Coronary artery (tissue), 2 donors: ENCODE measurements around the gene FAM83D.

Experiments used
- DNase-seq: peaks from one replicate; pipeline ENCODE4 v3.0.0-alpha.2; 2017; ENCODE audit warnings: low spot score
- H3K27ac ChIP-seq, 2 donors: fragments of 200-600 bp; sonication (generic); one replicate each; pipeline ENCODE4 v1.5.1; 2016 to 2019
- H3K4me3 ChIP-seq: fragments of 200-600 bp; sonication (generic); 2 replicates; pipeline ENCODE4 v1.5.1; 2016; ENCODE audit warnings: mild to moderate bottlenecking, moderate library complexity
- TF ChIP-seq, protein P1 (sequence below): fragments of 200-600 bp; sonication (generic); IDR thresholded peaks from one replicate; pipeline ENCODE4 v1.5.1; 2019; ENCODE audit warnings: antibody characterized with exemption

The FAM83D gene

DNA sequence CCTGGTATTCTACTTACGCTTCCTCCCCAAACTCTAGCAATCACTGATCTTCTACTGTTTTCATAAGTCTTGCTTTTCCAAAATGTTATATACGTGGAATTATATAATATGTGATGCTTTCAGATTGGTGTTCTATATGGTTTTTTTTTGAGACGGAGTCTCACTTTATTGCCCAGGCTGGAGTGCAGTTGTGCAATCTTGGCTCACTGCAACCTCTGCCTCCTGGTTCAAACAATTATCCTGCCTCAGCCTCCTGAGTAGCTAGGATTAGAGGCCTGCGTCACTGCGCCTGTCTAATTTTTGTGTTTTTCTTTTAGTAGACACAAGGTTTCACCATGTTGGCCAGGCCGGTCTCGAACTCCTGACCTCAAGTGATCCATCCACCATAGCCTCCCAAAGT lies 10.9 kb upstream of the FAM83D start:
- H3K4me3 ChIP-seq, result no peak overlapping the region
- no peak for DNase-seq
- H3K27ac ChIP-seq, result no peak overlapping the region
- TF ChIP-seq, protein P1, sequence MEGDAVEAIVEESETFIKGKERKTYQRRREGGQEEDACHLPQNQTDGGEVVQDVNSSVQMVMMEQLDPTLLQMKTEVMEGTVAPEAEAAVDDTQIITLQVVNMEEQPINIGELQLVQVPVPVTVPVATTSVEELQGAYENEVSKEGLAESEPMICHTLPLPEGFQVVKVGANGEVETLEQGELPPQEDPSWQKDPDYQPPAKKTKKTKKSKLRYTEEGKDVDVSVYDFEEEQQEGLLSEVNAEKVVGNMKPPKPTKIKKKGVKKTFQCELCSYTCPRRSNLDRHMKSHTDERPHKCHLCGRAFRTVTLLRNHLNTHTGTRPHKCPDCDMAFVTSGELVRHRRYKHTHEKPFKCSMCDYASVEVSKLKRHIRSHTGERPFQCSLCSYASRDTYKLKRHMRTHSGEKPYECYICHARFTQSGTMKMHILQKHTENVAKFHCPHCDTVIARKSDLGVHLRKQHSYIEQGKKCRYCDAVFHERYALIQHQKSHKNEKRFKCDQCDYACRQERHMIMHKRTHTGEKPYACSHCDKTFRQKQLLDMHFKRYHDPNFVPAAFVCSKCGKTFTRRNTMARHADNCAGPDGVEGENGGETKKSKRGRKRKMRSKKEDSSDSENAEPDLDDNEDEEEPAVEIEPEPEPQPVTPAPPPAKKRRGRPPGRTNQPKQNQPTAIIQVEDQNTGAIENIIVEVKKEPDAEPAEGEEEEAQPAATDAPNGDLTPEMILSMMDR, result no peak

DNA sequence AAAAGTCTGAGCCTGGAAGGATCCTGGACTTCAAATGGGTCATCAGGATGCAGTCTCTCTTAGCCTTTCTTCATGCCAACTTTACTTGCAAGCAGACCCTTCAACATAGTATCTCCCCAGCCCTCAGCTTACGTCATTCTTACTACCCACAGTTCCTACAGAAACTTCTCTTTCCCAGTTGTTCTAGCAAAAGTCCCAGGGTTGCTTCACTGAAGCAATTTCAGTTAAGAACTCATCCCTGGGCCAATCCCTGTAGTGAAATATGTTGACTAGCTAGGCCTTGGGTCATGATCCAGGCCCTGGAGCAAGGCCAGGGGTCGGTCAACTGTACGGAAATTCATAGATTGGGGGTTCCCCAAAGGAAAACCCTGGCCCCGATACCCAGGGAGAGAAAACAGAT lies 8.6 kb upstream of the FAM83D start:
- no peak overlapping the region for H3K4me3 ChIP-seq
- no peak for DNase-seq
- TF ChIP-seq, protein P1, result no peak
- no peak overlapping the region for H3K27ac ChIP-seq

DNA sequence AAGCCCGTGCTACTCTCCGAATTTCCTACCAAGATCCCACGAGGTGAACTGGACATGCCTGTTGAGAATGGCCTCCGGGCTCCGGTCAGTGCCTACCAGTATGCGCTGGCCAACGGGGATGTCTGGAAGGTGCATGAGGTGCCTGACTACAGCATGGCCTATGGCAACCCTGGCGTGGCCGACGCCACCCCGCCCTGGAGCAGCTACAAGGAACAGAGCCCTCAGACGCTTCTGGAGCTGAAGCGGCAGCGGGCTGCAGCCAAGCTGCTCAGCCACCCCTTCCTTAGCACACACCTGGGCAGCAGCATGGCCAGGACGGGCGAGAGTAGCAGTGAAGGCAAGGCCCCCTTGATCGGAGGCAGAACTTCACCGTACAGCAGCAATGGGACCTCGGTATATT lies 8.0 kb upstream of the FAM83D start:
- DNase-seq, result no peak
- TF ChIP-seq, protein P1, result no peak
- Histone ChIP-seq H3K27ac (no peak overlapping the region), H3K4me3 (no peak overlapping the region)

DNA sequence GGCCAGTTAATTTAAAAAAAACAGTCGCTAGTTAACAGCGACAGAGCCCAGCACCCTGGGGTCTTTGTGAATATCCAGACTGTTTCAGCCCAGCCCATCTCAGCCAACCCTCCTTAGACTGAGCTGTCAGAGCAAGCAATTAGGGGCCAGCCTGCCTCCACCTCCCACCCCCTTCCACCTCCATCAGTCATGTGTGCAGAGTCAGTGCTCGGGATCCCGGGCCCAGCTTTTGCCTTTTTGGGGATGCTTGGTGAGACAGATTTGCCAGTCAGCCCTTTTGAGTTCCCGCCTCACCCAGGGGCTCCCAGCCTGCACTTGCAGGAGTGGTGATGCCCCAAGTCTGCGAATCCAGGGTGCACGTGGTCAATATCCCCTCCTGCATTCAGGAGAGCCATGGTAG lies 6.5 kb upstream of the FAM83D start:
- Histone ChIP-seq H3K4me3 (no peak overlapping the region), H3K27ac (no peak overlapping the region)
- TF ChIP-seq, protein P1, result no peak
- no peak for DNase-seq

DNA sequence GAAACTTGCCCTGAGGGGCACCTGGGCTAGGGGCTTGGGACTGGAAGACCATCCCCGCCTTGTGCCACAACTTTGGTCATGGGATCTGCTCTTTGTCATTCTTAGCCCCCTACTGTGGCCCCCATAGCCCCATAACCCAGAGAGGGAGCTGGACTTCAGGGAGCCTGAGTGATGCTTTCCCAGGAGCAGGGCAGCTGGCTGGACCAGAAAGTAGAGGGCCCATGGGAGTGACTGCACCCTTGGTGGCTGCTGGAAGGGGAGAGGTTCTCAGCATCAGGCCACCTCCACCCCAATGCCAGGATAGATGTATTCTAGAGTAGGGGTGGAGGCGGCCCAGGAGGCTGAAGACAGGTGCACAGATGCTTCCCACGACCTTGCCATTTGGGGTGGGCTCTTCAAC lies 5.8 kb upstream of the FAM83D start:
- TF ChIP-seq, protein P1, result no peak
- DNase-seq, result no peak
- no peak overlapping the region for H3K4me3 ChIP-seq
- H3K27ac ChIP-seq, result no peak overlapping the region

DNA sequence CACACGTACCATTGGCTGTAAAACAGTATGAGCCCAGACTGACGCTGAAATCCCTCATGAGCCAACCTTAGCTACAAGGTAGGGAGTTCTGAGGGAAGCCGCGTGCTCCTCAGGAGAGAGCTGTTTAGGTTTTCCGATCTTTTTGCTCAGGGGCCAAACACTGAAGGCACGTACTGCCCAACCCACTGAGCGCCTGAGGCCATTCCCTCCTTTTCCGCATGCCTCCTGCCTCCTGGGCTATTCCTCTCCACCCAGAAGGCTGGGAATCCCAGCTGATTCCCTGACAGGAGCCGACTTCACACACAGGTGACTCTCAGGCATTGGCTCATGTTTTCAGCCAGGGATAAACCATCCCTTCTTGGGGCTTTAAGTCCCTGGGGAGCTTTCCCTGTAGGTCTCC lies 5.4 kb upstream of the FAM83D start:
- H3K4me3 ChIP-seq, result no peak overlapping the region
- DNase-seq, result no peak
- TF ChIP-seq, protein P1, result no peak
- H3K27ac ChIP-seq, result no peak overlapping the region

DNA sequence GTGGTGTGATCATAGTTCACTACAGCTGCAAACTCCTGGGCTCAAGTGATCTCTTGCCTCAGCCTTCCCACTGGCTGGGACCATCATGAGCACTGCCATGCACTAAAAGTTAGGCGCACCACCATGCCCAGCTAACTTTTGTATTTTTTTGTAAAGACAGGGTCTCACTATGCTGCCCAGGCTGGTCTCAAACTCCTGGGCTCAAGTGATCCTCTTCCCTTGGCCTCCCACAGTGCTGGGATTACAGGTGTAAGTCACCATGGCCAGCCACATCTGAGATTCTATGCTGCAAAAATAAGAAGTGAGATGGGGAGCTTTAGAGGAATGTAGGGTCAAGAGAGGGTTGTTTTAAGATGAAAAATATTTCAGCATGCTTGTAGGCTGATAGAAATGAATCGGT lies 1.5 kb upstream of the FAM83D start:
- TF ChIP-seq, protein P1, result no peak
- Histone ChIP-seq H3K27ac (no peak overlapping the region), H3K4me3 (no peak overlapping the region)
- no peak for DNase-seq
